Osteoblast (primary cell): ENCODE data around the gene PRKN. TPM values are rescaled to one million over a fixed set of nuclear protein-coding genes. Genes with fewer than 3 reads are reported as not detected.

Experiments used
- DNase-seq: peaks from one replicate; pipeline ENCODE4 v3.0.0; 2011; ENCODE audit warnings: low spot score, mixed read lengths; ENCODE audit not compliant: insufficient read length; ENCODE audit errors: missing footprints
- H2AFZ ChIP-seq: 2 replicates; pipeline ENCODE4 v1.6.0; 2011; ENCODE audit warnings: mild to moderate bottlenecking, low read length
- H3K27ac ChIP-seq: 2 replicates; pipeline ENCODE4 v1.5.1; 2011; ENCODE audit warnings: mild to moderate bottlenecking, low read depth, low read length, moderate library complexity
- H3K27me3 ChIP-seq: 2 replicates; pipeline ENCODE4 v1.6.0; 2012; ENCODE audit warnings: mild to moderate bottlenecking, control low read depth, inconsistent platforms, low read length, moderate library complexity; ENCODE audit not compliant: insufficient read depth
- H3K36me3 ChIP-seq: 2 replicates; pipeline ENCODE4 v1.5.1; 2011; ENCODE audit warnings: mild to moderate bottlenecking, low read length, control low read depth, moderate library complexity; ENCODE audit not compliant: insufficient read depth
- H3K4me1 ChIP-seq: 2 replicates; pipeline ENCODE4 v1.5.1; 2011; ENCODE audit warnings: mild to moderate bottlenecking, low read length, control low read depth, moderate library complexity; ENCODE audit not compliant: insufficient read depth
- H3K4me2 ChIP-seq: 2 replicates; pipeline ENCODE4 v1.6.0; 2011; ENCODE audit warnings: mild to moderate bottlenecking, low read length; ENCODE audit not compliant: insufficient read depth
- H3K4me3 ChIP-seq: fragments of 200-600 bp; sonication (generic); 3 replicates; pipeline ENCODE4 v1.5.1; 2012; ENCODE audit warnings: mild to moderate bottlenecking, low read length, inconsistent platforms; ENCODE audit not compliant: insufficient read depth
- H3K79me2 ChIP-seq: 2 replicates; pipeline ENCODE4 v1.6.0; 2012; ENCODE audit warnings: mild to moderate bottlenecking, low read length, control low read depth, inconsistent platforms; ENCODE audit not compliant: insufficient read depth
- H3K9me3 ChIP-seq: 2 replicates; pipeline ENCODE4 v1.5.1; 2011; ENCODE audit warnings: low read depth, low read length, control low read depth
- H4K20me1 ChIP-seq: 2 replicates; pipeline ENCODE4 v1.6.0; 2012; ENCODE audit warnings: mild to moderate bottlenecking, low read length, control low read depth; ENCODE audit not compliant: insufficient read depth
- total RNA-seq: library from RNA; depleted of rRNA; stranded (reverse); fragments of >200 nt; gene quantifications from 2 replicates; pipeline ENCODE4 v1.2.3, GENCODE V29; 2012
- TF ChIP-seq, protein P1 (sequence below): IDR thresholded peaks from 2 replicates; pipeline ENCODE4 v1.5.1; 2011; ENCODE audit warnings: mild to moderate bottlenecking, low read depth, low read length, moderate library complexity; ENCODE audit errors: extremely low read depth

The PRKN gene
- total RNA-seq, 1 donor = 2.9 TPM

GRCh38 chr6:161630674-161631073, 1096.9 kb downstream of the PRKN start:
- H3K4me3 ChIP-seq = no peak overlapping the region
- H3K36me3 ChIP-seq = no peaks in the 10 kb centered on the region
- H3K9me3 ChIP-seq = no peaks in the 10 kb centered on the region
- H3K79me2 ChIP-seq = no peaks in the 10 kb centered on the region
- TF ChIP-seq, protein P1, sequence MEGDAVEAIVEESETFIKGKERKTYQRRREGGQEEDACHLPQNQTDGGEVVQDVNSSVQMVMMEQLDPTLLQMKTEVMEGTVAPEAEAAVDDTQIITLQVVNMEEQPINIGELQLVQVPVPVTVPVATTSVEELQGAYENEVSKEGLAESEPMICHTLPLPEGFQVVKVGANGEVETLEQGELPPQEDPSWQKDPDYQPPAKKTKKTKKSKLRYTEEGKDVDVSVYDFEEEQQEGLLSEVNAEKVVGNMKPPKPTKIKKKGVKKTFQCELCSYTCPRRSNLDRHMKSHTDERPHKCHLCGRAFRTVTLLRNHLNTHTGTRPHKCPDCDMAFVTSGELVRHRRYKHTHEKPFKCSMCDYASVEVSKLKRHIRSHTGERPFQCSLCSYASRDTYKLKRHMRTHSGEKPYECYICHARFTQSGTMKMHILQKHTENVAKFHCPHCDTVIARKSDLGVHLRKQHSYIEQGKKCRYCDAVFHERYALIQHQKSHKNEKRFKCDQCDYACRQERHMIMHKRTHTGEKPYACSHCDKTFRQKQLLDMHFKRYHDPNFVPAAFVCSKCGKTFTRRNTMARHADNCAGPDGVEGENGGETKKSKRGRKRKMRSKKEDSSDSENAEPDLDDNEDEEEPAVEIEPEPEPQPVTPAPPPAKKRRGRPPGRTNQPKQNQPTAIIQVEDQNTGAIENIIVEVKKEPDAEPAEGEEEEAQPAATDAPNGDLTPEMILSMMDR = no peak
- no peak for DNase-seq
- H3K27ac ChIP-seq = no peak overlapping the region
- no peak overlapping the region for H2AFZ ChIP-seq
- H3K4me2 ChIP-seq = no peak overlapping the region
- no peaks in the 10 kb centered on the region for H4K20me1 ChIP-seq
- H3K27me3 ChIP-seq = no peaks in the 10 kb centered on the region
- no peaks in the 10 kb centered on the region for H3K4me1 ChIP-seq

- H3K4me2 ChIP-seq = no peak overlapping the region
- TF ChIP-seq, protein P1 = no peak
- H2AFZ ChIP-seq = no peak overlapping the region
- DNase-seq = no peak
- H3K79me2 ChIP-seq = no peaks in the 10 kb centered on the region
- H4K20me1 ChIP-seq = no peaks in the 10 kb centered on the region
- H3K4me1 ChIP-seq = no peaks in the 10 kb centered on the region
- no peak overlapping the region for H3K27ac ChIP-seq
- H3K4me3 ChIP-seq = no peak overlapping the region
- no peaks in the 10 kb centered on the region for H3K27me3 ChIP-seq
- no peaks in the 10 kb centered on the region for H3K36me3 ChIP-seq
- peaks cover 2% of the 10 kb centered on the region for H3K9me3 ChIP-seq
Measured at GRCh38 chr6:161626132-161626676, 1101.4 kb downstream of the PRKN start.

DNA sequence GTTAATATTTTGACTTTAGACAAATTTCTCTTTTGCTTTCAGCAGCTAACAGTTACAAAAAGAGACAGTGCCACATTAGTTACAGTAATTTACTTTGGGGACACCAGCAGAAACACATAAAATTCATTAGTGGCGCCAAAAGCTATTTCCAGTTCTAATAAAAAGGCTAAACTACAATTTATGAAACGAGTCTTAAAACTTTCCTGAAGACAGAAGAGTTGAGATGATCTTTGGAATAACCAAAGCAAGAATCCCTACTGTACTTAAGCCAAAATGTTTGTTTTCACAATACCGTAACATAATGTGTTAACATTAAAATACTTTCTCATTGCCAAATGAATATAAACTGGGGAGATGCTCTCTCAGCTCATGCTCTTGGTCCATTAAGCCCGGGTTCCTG, 1103.5 kb downstream of the PRKN start:
- Histone ChIP-seq H3K9me3 (peaks cover 2% of the 10 kb centered on the region), H3K36me3 (no peaks in the 10 kb centered on the region), H2AFZ (no peak overlapping the region), H3K4me1 (no peaks in the 10 kb centered on the region), H3K4me2 (no peak overlapping the region), H3K27ac (no peak overlapping the region), H3K79me2 (no peaks in the 10 kb centered on the region), H3K27me3 (no peaks in the 10 kb centered on the region), H4K20me1 (no peaks in the 10 kb centered on the region), H3K4me3 (no peak overlapping the region)
- no peak for DNase-seq
- TF ChIP-seq, protein P1 = no peak

GRCh38 chr6:161622779-161623178, 1104.8 kb downstream of the PRKN start:
- no peaks in the 10 kb centered on the region for H3K4me1 ChIP-seq
- no peak for DNase-seq
- no peak overlapping the region for H2AFZ ChIP-seq
- H3K36me3 ChIP-seq = no peaks in the 10 kb centered on the region
- no peaks in the 10 kb centered on the region for H3K79me2 ChIP-seq
- H3K9me3 ChIP-seq = peaks cover 2% of the 10 kb centered on the region
- H3K27me3 ChIP-seq = no peaks in the 10 kb centered on the region
- H4K20me1 ChIP-seq = no peaks in the 10 kb centered on the region
- no peak overlapping the region for H3K4me3 ChIP-seq
- no peak overlapping the region for H3K27ac ChIP-seq
- TF ChIP-seq, protein P1 = no peak
- no peak overlapping the region for H3K4me2 ChIP-seq
